Measurements from ENCODE around the gene SHANK3. TPM values are rescaled to one million over a fixed set of nuclear protein-coding genes. Genes with fewer than 3 reads are reported as not detected.

SHANK3 gene
- total and polyA plus RNA-seq, 2 experiments from 2014 or later, result 0.10 to 0.97 TPM

DNA sequence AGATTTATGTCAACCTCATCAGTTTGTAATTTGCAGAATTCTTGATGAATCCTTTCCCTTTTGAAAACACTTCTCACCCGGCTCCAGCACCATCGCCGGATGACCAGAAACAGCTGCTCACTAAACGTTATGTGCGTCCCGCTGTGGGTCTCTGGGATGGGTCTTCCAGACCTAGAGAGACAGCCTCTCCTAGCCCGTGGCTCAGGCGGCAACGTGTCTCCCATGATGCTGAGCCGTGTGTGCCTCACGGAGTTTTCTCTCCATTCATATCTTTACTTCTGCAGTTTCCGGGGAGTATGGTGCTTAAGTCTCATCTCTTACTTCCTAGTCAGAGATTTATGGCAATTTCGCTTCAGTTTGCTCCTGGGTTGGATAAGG is 40.4 kb downstream of the SHANK3 start:
- in situ Hi-C loops (cut with MboI), result no loop called here

GRCh38 chr22:50713571-50714056 is 41.0 kb downstream of the SHANK3 start:
- H3K4me1 ChIP-seq (ENCODE audit: insufficient read depth), result no peaks in the 10 kb centered on the region
- no peaks in the 10 kb centered on the region for H3K36me3 ChIP-seq (ENCODE audit: low read depth)
- no peak overlapping the region for H3K9ac ChIP-seq
- no peaks in the 10 kb centered on the region for H3F3A ChIP-seq (ENCODE audit: insufficient read depth)
- 95 to 96% methylated on average over 5 of the region's 5 CpGs for WGBS, 2 experiments (ENCODE audit: low coverage in 1 of 2, low lambda C conversion rate in 2 of 2, missing lambda C conversion rate in 2 of 2)
- no peak overlapping the region for H3K27ac ChIP-seq
- H2AFZ ChIP-seq, result no peak overlapping the region
- no peaks in the 10 kb centered on the region for H3K79me2 ChIP-seq (ENCODE audit: insufficient read depth)
- no peak for TF ChIP-seq EZH2 (IDR thresholded peaks at IDR 0.05; ENCODE audit: insufficient read depth, poor library complexity, severe bottlenecking)
- TF ChIP-seq EZH2phosphoT487 (IDR thresholded peaks at IDR 0.05; ENCODE audit: insufficient read depth, low read depth), result no peak
- no peaks in the 10 kb centered on the region for H4K20me1 ChIP-seq (ENCODE audit: insufficient read depth)
- H3K4me2 ChIP-seq (ENCODE audit: unreplicated experiment), result no peak overlapping the region
- no peaks in the 10 kb centered on the region for H3K27me3 ChIP-seq (replicated peaks; ENCODE audit: insufficient read depth)
- in situ Hi-C loops (cut with MboI), result no loop called here
- no peak overlapping the region for H3K4me3 ChIP-seq
- no peak for DNase-seq
- H3K9me3 ChIP-seq (ENCODE audit: low read depth), result no peaks in the 10 kb centered on the region
- H3K9me2 ChIP-seq (ENCODE audit: insufficient read depth), result no peaks in the 10 kb centered on the region

More for the DNA sequence above, 40.4 kb downstream of the SHANK3 start:
- Histone ChIP-seq H3K4me1 (ENCODE audit: insufficient read depth) (no peaks in the 10 kb centered on the region), H3K9ac (no peak overlapping the region), H3K27me3 (replicated peaks; ENCODE audit: insufficient read depth) (no peaks in the 10 kb centered on the region), H4K20me1 (ENCODE audit: insufficient read depth) (no peaks in the 10 kb centered on the region), H3F3A (ENCODE audit: insufficient read depth) (no peaks in the 10 kb centered on the region), H3K36me3 (ENCODE audit: low read depth) (no peaks in the 10 kb centered on the region), H3K4me3 (no peak overlapping the region), H2AFZ (no peak overlapping the region), H3K79me2 (ENCODE audit: insufficient read depth) (no peaks in the 10 kb centered on the region), H3K4me2 (ENCODE audit: unreplicated experiment) (no peak overlapping the region), H3K9me2 (ENCODE audit: insufficient read depth) (no peaks in the 10 kb centered on the region), H3K9me3 (ENCODE audit: low read depth) (no peaks in the 10 kb centered on the region), H3K27ac (no peak overlapping the region)
- 83 to 88% methylated on average over 13 of the region's 13 CpGs for WGBS, 2 experiments (ENCODE audit: low coverage in 1 of 2, low lambda C conversion rate in 2 of 2, missing lambda C conversion rate in 2 of 2)
- DNase-seq, result no peak
- TF ChIP-seq EZH2phosphoT487 (IDR thresholded peaks at IDR 0.05; ENCODE audit: insufficient read depth, low read depth) (no peak), EZH2 (IDR thresholded peaks at IDR 0.05; ENCODE audit: insufficient read depth, poor library complexity, severe bottlenecking) (no peak)

DNA sequence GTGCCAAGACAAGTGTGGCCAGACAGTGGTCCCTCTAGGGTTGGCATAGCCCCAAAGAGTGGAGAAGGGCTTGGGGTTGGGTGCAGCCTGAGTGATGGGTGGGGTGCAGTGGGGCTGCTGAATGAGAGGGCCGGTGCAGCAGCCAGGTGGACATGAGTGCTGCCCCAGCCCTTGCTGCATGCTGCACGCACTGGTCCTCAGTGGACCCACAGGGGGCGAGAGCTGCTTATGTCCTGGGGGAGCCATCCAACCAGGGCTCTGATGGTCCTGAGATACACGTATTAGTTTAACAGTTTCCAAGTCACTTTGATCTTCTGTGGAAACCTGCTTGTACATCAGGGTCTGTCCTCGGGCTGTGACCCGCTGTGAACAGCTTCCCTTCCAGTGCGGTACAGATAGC is 41.5 kb downstream of the SHANK3 start:
- Histone ChIP-seq H3K4me3 (no peak overlapping the region), H3K4me2 (ENCODE audit: unreplicated experiment) (no peak overlapping the region), H2AFZ (no peak overlapping the region), H3F3A (ENCODE audit: insufficient read depth) (no peaks in the 10 kb centered on the region), H3K9me2 (ENCODE audit: insufficient read depth) (no peaks in the 10 kb centered on the region), H3K36me3 (ENCODE audit: low read depth) (no peaks in the 10 kb centered on the region), H3K4me1 (ENCODE audit: insufficient read depth) (no peaks in the 10 kb centered on the region), H4K20me1 (ENCODE audit: insufficient read depth) (no peaks in the 10 kb centered on the region), H3K79me2 (ENCODE audit: insufficient read depth) (no peaks in the 10 kb centered on the region), H3K27ac (no peak overlapping the region), H3K9me3 (ENCODE audit: low read depth) (no peaks in the 10 kb centered on the region), H3K27me3 (replicated peaks; ENCODE audit: insufficient read depth) (no peaks in the 10 kb centered on the region), H3K9ac (no peak overlapping the region)
- no peak for TF ChIP-seq EZH2phosphoT487 (IDR thresholded peaks at IDR 0.05; ENCODE audit: insufficient read depth, low read depth)
- TF ChIP-seq EZH2 (IDR thresholded peaks at IDR 0.05; ENCODE audit: insufficient read depth, poor library complexity, severe bottlenecking), result no peak
- in situ Hi-C loops (cut with MboI), result no loop called here
- 91 to 96% methylated on average over 7 of the region's 7 CpGs for WGBS, 2 experiments (ENCODE audit: low coverage in 1 of 2, low lambda C conversion rate in 2 of 2, missing lambda C conversion rate in 2 of 2)
- DNase-seq, result no peak

GRCh38 chr22:50714631-50715179 is 42.1 kb downstream of the SHANK3 start:
- no peak for TF ChIP-seq EZH2phosphoT487 (IDR thresholded peaks at IDR 0.05; ENCODE audit: insufficient read depth, low read depth)
- TF ChIP-seq EZH2 (IDR thresholded peaks at IDR 0.05; ENCODE audit: insufficient read depth, poor library complexity, severe bottlenecking), result no peak

More at GRCh38 chr22:50714631-50715179, 42.1 kb downstream of the SHANK3 start:
- no peaks in the 10 kb centered on the region for H3K9me2 ChIP-seq (ENCODE audit: insufficient read depth)
- in situ Hi-C loops (cut with MboI), result no loop called here
- H3K4me1 ChIP-seq (ENCODE audit: insufficient read depth), result no peaks in the 10 kb centered on the region
- 85 to 91% methylated on average over 9 to 17 of the region's 22 CpGs for WGBS, 2 experiments (ENCODE audit: low coverage in 1 of 2, low lambda C conversion rate in 2 of 2, missing lambda C conversion rate in 2 of 2)
- H3K4me2 ChIP-seq (ENCODE audit: unreplicated experiment), result no peak overlapping the region
- no peak overlapping the region for H2AFZ ChIP-seq
- H3K27me3 ChIP-seq (replicated peaks; ENCODE audit: insufficient read depth), result 0 out of 2 replicates have a peak, but pooled peaks cover 5% of the 10 kb centered on the region
- no peaks in the 10 kb centered on the region for H3F3A ChIP-seq (ENCODE audit: insufficient read depth)
- no peak overlapping the region for H3K27ac ChIP-seq
- H3K36me3 ChIP-seq (ENCODE audit: low read depth), result no peaks in the 10 kb centered on the region
- no peak overlapping the region for H3K4me3 ChIP-seq
- H3K9me3 ChIP-seq (ENCODE audit: low read depth), result no peaks in the 10 kb centered on the region
- no peaks in the 10 kb centered on the region for H3K79me2 ChIP-seq (ENCODE audit: insufficient read depth)
- DNase-seq, result no peak
- no peaks in the 10 kb centered on the region for H4K20me1 ChIP-seq (ENCODE audit: insufficient read depth)
- H3K9ac ChIP-seq, result no peak overlapping the region

Measured in GM23248 (cell line).